Thyroid gland (tissue), 4 donors: ENCODE data around the gene ROCK2.

Source experiments
- POLR2A ChIP-seq, 2 donors: fragments of 450-650 bp; IDR thresholded peaks; one replicate each; pipeline ENCODE4 v1.6.1; 2017; ENCODE audit warnings: antibody characterized with exemption in 2 of 2, mild to moderate bottlenecking in 2 of 2, moderate library complexity in 1 of 2
- TF ChIP-seq, protein P1 (sequence below), 6 experiments: fragments of 200-600 bp in 3 of 6; fragments of 450-650 bp in 3 of 6; sonication (generic) in 3 of 6; IDR thresholded peaks; one replicate each; pipeline ENCODE4 v1.5.1; 2016 to 2019; ENCODE audit warnings: antibody characterized with exemption in 6 of 6, mild to moderate bottlenecking in 2 of 6, inconsistent platforms in 1 of 6, moderate library complexity in 1 of 6

DNA sequence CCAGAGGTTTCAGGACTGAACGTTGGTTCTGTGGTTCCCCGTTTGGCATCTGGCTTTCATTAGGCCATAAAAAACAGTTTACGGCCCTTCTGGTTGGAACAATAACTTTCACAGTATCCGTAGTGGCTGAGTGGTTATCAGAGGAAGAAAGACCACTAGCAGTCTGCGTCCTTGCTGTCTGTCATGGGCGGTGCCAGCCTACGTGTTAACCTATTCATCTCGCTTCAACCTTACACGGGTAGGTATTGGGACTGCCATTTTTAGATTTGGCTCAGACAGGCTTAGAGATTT, 42.6 kb upstream of the ROCK2 start:
- TF ChIP-seq POLR2A (IDR thresholded peaks at IDR 0.05), result no peak
- TF ChIP-seq, protein P1, sequence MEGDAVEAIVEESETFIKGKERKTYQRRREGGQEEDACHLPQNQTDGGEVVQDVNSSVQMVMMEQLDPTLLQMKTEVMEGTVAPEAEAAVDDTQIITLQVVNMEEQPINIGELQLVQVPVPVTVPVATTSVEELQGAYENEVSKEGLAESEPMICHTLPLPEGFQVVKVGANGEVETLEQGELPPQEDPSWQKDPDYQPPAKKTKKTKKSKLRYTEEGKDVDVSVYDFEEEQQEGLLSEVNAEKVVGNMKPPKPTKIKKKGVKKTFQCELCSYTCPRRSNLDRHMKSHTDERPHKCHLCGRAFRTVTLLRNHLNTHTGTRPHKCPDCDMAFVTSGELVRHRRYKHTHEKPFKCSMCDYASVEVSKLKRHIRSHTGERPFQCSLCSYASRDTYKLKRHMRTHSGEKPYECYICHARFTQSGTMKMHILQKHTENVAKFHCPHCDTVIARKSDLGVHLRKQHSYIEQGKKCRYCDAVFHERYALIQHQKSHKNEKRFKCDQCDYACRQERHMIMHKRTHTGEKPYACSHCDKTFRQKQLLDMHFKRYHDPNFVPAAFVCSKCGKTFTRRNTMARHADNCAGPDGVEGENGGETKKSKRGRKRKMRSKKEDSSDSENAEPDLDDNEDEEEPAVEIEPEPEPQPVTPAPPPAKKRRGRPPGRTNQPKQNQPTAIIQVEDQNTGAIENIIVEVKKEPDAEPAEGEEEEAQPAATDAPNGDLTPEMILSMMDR (IDR thresholded peaks at IDR 0.05), result no peak
